Adrenal gland (tissue), 5 donors: Measurements from ENCODE around the gene GRID1.

Source experiments
- CTCF ChIP-seq, 6 experiments: fragments of 450-650 bp in 4 of 6; fragments of 200-600 bp in 2 of 6; sonication (generic) in 1 of 6; IDR thresholded peaks; 1 replicate in 5 of 6; 2 replicates in 1 of 6; pipeline versions ENCODE4 v1.5.1 to v1.8.0; 2016 to 2021; ENCODE audit warnings: antibody characterized with exemption in 6 of 6, mild to moderate bottlenecking in 2 of 6, moderate library complexity in 1 of 6
- POLR2A ChIP-seq, 2 donors: fragments of 450-650 bp; IDR thresholded peaks; one replicate each; pipeline ENCODE4 v1.6.1; 2017; ENCODE audit warnings: antibody characterized with exemption in 2 of 2, mild to moderate bottlenecking in 2 of 2, moderate library complexity in 1 of 2
- donor health status: DM: no; HTN: no; CAD: no.

GRCh38 chr10:86164960-86165630 is 201.5 kb downstream of the GRID1 start:
- TF ChIP-seq CTCF (IDR thresholded peaks at IDR 0.05) (no peak), POLR2A (IDR thresholded peaks at IDR 0.05) (no peak)
